Measurements from ENCODE around the gene JOSD1. TPM values are rescaled to one million over a fixed set of nuclear protein-coding genes. Genes with fewer than 3 reads are reported as not detected.
A peak's percentile ranks its signal among the peaks of the same experiment; 100 is the strongest.

JOSD1 gene
- total and polyA plus RNA-seq, 7 experiments from 2014 or later, result 7.4 to 175 (median 65.7) TPM

- H3K27me3 Mint-ChIP-seq, result no peaks in the 10 kb centered on the region
- intact Hi-C loops (cut with micrococcal nuclease), result no loop called here
- peaks cover 0 to 41% (median 10%) of the 10 kb centered on the region in 5 donors for H3K36me3 Mint-ChIP-seq
- ATAC-seq (no peak), DNase-seq (no peak)
- H3K27ac ChIP-seq (ENCODE audit: low read depth, low read length), result peak overlapping the region; percentile 1
- ChIA-PET CTCF (interaction anchor here (0.5 to 3.4 kb wide), 6 partner anchors 9 to 37 kb away, joined by 3 to 24 read pairs (median 6); no protein-coding TSS in a partner anchor), POLR2A (interaction anchor here (1.0 to 31.4 kb wide), 10 partner anchors 8 to 140 kb away, joined by 3 to 1007 read pairs (median 4); partner anchors contain the start of genes CBX6, GTPBP1, NPTXR and SUN2)
- no peaks in the 10 kb centered on the region for H3K9me3 ChIP-seq (ENCODE audit: control insufficient read depth in 2 of 3, low read length in 3 of 3)
- peaks cover 12 to 50% (median 40%) of the 10 kb centered on the region in 7 donors for H3K4me1 Mint-ChIP-seq
- peak overlapping the region; percentile 68 to 95 (median 87) for H3K27ac Mint-ChIP-seq
- H3K4me3 Mint-ChIP-seq, result no peak overlapping the region
- no peaks in the 10 kb centered on the region for H3K27me3 ChIP-seq (ENCODE audit: control insufficient read depth in 2 of 2, insufficient read depth in 2 of 2, low read length in 2 of 2)
- H3K9me3 Mint-ChIP-seq, result peaks cover 0 to 8% (median 0%) of the 10 kb centered on the region in 11 donors
- no peak overlapping the region for H3K4me3 ChIP-seq (ENCODE audit: low read length)
- peaks cover 5 to 13% of the 10 kb centered on the region in 2 donors for H3K4me1 ChIP-seq (ENCODE audit: control insufficient read depth in 2 of 2, insufficient read depth in 2 of 2, low read length in 2 of 2)
- H3K36me3 ChIP-seq (ENCODE audit: control insufficient read depth in 2 of 3, insufficient read depth in 3 of 3, low read length in 3 of 3), result peaks cover 32 to 87% (median 47%) of the 10 kb centered on the region in 3 experiments
Measured at GRCh38 chr22:38731703-38732161, 31.0 kb upstream of the JOSD1 start.

DNA sequence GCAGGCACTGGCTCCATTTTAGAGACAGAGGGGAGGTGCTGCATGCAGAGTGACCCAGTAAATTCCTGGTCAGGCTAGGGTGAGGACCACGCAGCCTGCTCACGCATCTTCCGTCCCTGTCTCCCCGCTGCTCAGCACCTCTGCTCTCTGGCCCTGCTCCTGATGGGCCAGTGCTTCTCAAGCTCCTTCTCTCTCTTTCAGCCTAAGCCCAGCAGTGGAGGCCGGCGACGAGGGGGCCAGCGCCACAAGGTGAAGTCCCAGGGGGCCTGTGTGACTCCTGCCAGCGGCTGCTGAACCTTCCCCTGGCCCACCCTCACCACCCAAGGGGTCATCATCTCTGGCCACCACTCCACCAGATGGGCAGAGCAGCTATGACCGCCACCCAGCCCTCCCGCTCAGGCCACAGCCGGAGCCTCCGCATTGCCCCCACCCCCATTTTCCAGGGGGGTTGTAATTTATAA, 29.7 kb upstream of the JOSD1 start:
- POLR2A ChIA-PET, result interaction anchor here (1.3 to 31.4 kb wide), 5 partner anchors 6 to 113 kb away, joined by 3 to 1007 read pairs (median 5); partner anchors contain the start of gene SUN2
- DNase-seq, result no peak
- peak overlapping the region in 3 of 10 donors; percentile 24 to 54 (median 44) for H3K4me3 Mint-ChIP-seq
- H3K4me1 Mint-ChIP-seq, result peaks cover 9 to 44% (median 30%) of the 10 kb centered on the region in 7 donors
- peaks cover under 1 to 47% (median 13%) of the 10 kb centered on the region in 5 donors for H3K36me3 Mint-ChIP-seq
- peaks cover 5 to 10% of the 10 kb centered on the region in 2 donors for H3K4me1 ChIP-seq (ENCODE audit: control insufficient read depth in 2 of 2, insufficient read depth in 2 of 2, low read length in 2 of 2)
- H3K9me3 Mint-ChIP-seq, result peaks cover 0 to 8% (median 0%) of the 10 kb centered on the region in 11 donors
- H3K27ac ChIP-seq (ENCODE audit: low read depth, low read length), result peak overlapping the region; percentile 11
- intact Hi-C loops (cut with micrococcal nuclease), result no loop called here
- H3K27ac Mint-ChIP-seq, result peak overlapping the region; percentile 5 to 95 (median 86)
- H3K27me3 Mint-ChIP-seq, result no peaks in the 10 kb centered on the region
- H3K36me3 ChIP-seq (ENCODE audit: control insufficient read depth in 2 of 3, insufficient read depth in 3 of 3, low read length in 3 of 3), result peaks cover 24 to 87% (median 50%) of the 10 kb centered on the region in 3 experiments
- H3K9me3 ChIP-seq (ENCODE audit: control insufficient read depth in 2 of 3, low read length in 3 of 3), result no peaks in the 10 kb centered on the region
- H3K27me3 ChIP-seq (ENCODE audit: control insufficient read depth in 2 of 2, insufficient read depth in 2 of 2, low read length in 2 of 2), result no peaks in the 10 kb centered on the region
- CTCF ChIA-PET, result interaction anchor here (0.6 to 2.5 kb wide), 3 partner anchors 8 to 1067 kb away, joined by 3 to 8 read pairs (median 4); no protein-coding TSS in a partner anchor
- ATAC-seq, result no peak
- H3K4me3 ChIP-seq (ENCODE audit: low read length), result no peak overlapping the region

GRCh38 chr22:38729946-38730345, 29.2 kb upstream of the JOSD1 start:
- ChIA-PET CTCF (interaction anchor here (0.6 to 2.5 kb wide), 2 partner anchors 29 to 1067 kb away, joined by 4 to 8 read pairs; no protein-coding TSS in a partner anchor), POLR2A (interaction anchor here (1.0 to 31.4 kb wide), 5 partner anchors 9 to 26 kb away, joined by 3 to 1007 read pairs (median 5); partner anchors contain the start of genes GTPBP1 and SUN2)
- intact Hi-C loops (cut with micrococcal nuclease), result no loop called here
- H3K36me3 Mint-ChIP-seq, result peaks cover 5 to 51% (median 18%) of the 10 kb centered on the region in 5 donors
- H3K36me3 ChIP-seq (ENCODE audit: control insufficient read depth in 2 of 3, insufficient read depth in 3 of 3, low read length in 3 of 3), result peaks cover 24 to 86% (median 50%) of the 10 kb centered on the region in 3 experiments
- H3K9me3 Mint-ChIP-seq, result peaks cover 0 to 8% (median 0%) of the 10 kb centered on the region in 11 donors
- peaks cover 5 to 7% of the 10 kb centered on the region in 2 donors for H3K4me1 ChIP-seq (ENCODE audit: control insufficient read depth in 2 of 2, insufficient read depth in 2 of 2, low read length in 2 of 2)
- H3K4me3 Mint-ChIP-seq, result peak overlapping the region in 2 of 10 donors; percentile 44 to 54
- no peak for ATAC-seq
- no peaks in the 10 kb centered on the region for H3K9me3 ChIP-seq (ENCODE audit: control insufficient read depth in 2 of 3, low read length in 3 of 3)
- no peak overlapping the region for H3K4me3 ChIP-seq (ENCODE audit: low read length)
- peak overlapping the region; percentile 43 to 91 (median 77) for H3K27ac Mint-ChIP-seq
- no peak overlapping the region for H3K27ac ChIP-seq (ENCODE audit: low read depth, low read length)
- peaks cover 14 to 45% (median 30%) of the 10 kb centered on the region in 7 donors for H3K4me1 Mint-ChIP-seq
- no peaks in the 10 kb centered on the region for H3K27me3 Mint-ChIP-seq
- no peak for DNase-seq
- no peaks in the 10 kb centered on the region for H3K27me3 ChIP-seq (ENCODE audit: control insufficient read depth in 2 of 2, insufficient read depth in 2 of 2, low read length in 2 of 2)

GRCh38 chr22:38728871-38729796, 28.4 kb upstream of the JOSD1 start:
- no peaks in the 10 kb centered on the region for H3K9me3 ChIP-seq (ENCODE audit: control insufficient read depth in 2 of 3, low read length in 3 of 3)
- no peak overlapping the region for H3K27ac ChIP-seq (ENCODE audit: low read depth, low read length)
- H3K27ac Mint-ChIP-seq, result peak overlapping the region; percentile 46 to 91 (median 62)
- no peaks in the 10 kb centered on the region for H3K27me3 ChIP-seq (ENCODE audit: control insufficient read depth in 2 of 2, insufficient read depth in 2 of 2, low read length in 2 of 2)
- H3K9me3 Mint-ChIP-seq, result peaks cover 0 to 8% (median 0%) of the 10 kb centered on the region in 11 donors
- H3K4me1 Mint-ChIP-seq, result peaks cover 18 to 45% (median 26%) of the 10 kb centered on the region in 7 donors
- H3K4me3 Mint-ChIP-seq, result peak overlapping the region in 1 of 10 donors; percentile 18
- POLR2A ChIA-PET, result interaction anchor here (0.6 to 31.4 kb wide), 7 partner anchors 9 to 1615 kb away, joined by 3 to 1007 read pairs (median 5); partner anchors contain the start of genes GTPBP1, SUN2 and TOMM22
- H3K4me3 ChIP-seq (ENCODE audit: low read length), result no peak overlapping the region
- DNase-seq (no peak), ATAC-seq (no peak)
- peaks cover 5 to 7% of the 10 kb centered on the region in 2 donors for H3K4me1 ChIP-seq (ENCODE audit: control insufficient read depth in 2 of 2, insufficient read depth in 2 of 2, low read length in 2 of 2)
- intact Hi-C loops (cut with micrococcal nuclease), result no loop called here
- H3K36me3 Mint-ChIP-seq, result peaks cover 8 to 53% (median 23%) of the 10 kb centered on the region in 5 donors
- H3K36me3 ChIP-seq (ENCODE audit: control insufficient read depth in 2 of 3, insufficient read depth in 3 of 3, low read length in 3 of 3), result peaks cover 24 to 85% (median 55%) of the 10 kb centered on the region in 3 experiments
- H3K27me3 Mint-ChIP-seq, result no peaks in the 10 kb centered on the region
- CTCF ChIA-PET, result interaction anchor here (0.9 kb wide), 1 partner anchor 117 kb away, joined by 3 read pairs; no protein-coding TSS in a partner anchor

GRCh38 chr22:38727530-38728451, 27.0 kb upstream of the JOSD1 start:
- DNase-seq (no peak), ATAC-seq (no peak)
- H3K4me3 Mint-ChIP-seq, result no peak overlapping the region
- H3K27ac ChIP-seq (ENCODE audit: low read depth, low read length), result peak overlapping the region; percentile 19
- peaks cover 11 to 34% (median 17%) of the 10 kb centered on the region in 7 donors for H3K4me1 Mint-ChIP-seq
- no peak overlapping the region for H3K4me3 ChIP-seq (ENCODE audit: low read length)
- POLR2A ChIA-PET, result interaction anchor here (0.6 to 31.4 kb wide), 5 partner anchors 13 to 46 kb away, joined by 3 to 1007 read pairs (median 3); partner anchors contain the start of genes GTPBP1, SUN2 and TOMM22
- intact Hi-C loops (cut with micrococcal nuclease), result no loop called here
- no peaks in the 10 kb centered on the region for H3K27me3 ChIP-seq (ENCODE audit: control insufficient read depth in 2 of 2, insufficient read depth in 2 of 2, low read length in 2 of 2)
- peaks cover 8 to 61% (median 23%) of the 10 kb centered on the region in 5 donors for H3K36me3 Mint-ChIP-seq
- H3K9me3 ChIP-seq (ENCODE audit: control insufficient read depth in 2 of 3, low read length in 3 of 3), result no peaks in the 10 kb centered on the region
- peaks cover 0 to 8% (median 0%) of the 10 kb centered on the region in 11 donors for H3K9me3 Mint-ChIP-seq
- H3K36me3 ChIP-seq (ENCODE audit: control insufficient read depth in 2 of 3, insufficient read depth in 3 of 3, low read length in 3 of 3), result peaks cover 26 to 90% (median 57%) of the 10 kb centered on the region in 3 experiments
- peaks cover 0 to under 1% of the 10 kb centered on the region in 2 donors for H3K4me1 ChIP-seq (ENCODE audit: control insufficient read depth in 2 of 2, insufficient read depth in 2 of 2, low read length in 2 of 2)
- H3K27ac Mint-ChIP-seq, result peak overlapping the region in 6 of 9 donors; percentile 59 to 82 (median 65)
- no peaks in the 10 kb centered on the region for H3K27me3 Mint-ChIP-seq
- CTCF ChIA-PET, result no interaction called here

Measured in naive thymus-derived CD4-positive, alpha-beta T cell (primary cell).